SK-N-SH (cell line): ENCODE measurements around the gene COL4A2.

Source experiments
- PBX3 ChIP-seq: IDR thresholded peaks from 2 replicates; pipeline ENCODE4; 2012
- RFX5 ChIP-seq: IDR thresholded peaks from 2 replicates; pipeline ENCODE4 v1.6.1; 2012; ENCODE audit warnings: mild to moderate bottlenecking, improper control_type of control experiment, low read length
- TAF1 ChIP-seq: IDR thresholded peaks from 2 replicates; pipeline ENCODE4 v1.6.1; 2012; ENCODE audit warnings: low read depth, mild to moderate bottlenecking, low read length, moderate library complexity, borderline replicate concordance
- TF ChIP-seq, protein P1 (sequence below): fragments of 200-600 bp; sonication (generic); IDR thresholded peaks from 2 replicates; pipeline ENCODE4 v1.6.1; 2017; ENCODE audit warnings: antibody characterized with exemption, mild to moderate bottlenecking, moderate library complexity

GRCh38 chr13:110528911-110529310, 221.8 kb downstream of the COL4A2 start:
- no peak for TF ChIP-seq TAF1
- TF ChIP-seq RFX5, result no peak
- TF ChIP-seq, protein P1, sequence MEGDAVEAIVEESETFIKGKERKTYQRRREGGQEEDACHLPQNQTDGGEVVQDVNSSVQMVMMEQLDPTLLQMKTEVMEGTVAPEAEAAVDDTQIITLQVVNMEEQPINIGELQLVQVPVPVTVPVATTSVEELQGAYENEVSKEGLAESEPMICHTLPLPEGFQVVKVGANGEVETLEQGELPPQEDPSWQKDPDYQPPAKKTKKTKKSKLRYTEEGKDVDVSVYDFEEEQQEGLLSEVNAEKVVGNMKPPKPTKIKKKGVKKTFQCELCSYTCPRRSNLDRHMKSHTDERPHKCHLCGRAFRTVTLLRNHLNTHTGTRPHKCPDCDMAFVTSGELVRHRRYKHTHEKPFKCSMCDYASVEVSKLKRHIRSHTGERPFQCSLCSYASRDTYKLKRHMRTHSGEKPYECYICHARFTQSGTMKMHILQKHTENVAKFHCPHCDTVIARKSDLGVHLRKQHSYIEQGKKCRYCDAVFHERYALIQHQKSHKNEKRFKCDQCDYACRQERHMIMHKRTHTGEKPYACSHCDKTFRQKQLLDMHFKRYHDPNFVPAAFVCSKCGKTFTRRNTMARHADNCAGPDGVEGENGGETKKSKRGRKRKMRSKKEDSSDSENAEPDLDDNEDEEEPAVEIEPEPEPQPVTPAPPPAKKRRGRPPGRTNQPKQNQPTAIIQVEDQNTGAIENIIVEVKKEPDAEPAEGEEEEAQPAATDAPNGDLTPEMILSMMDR, result no peak
- no peak for TF ChIP-seq PBX3
